GM13977 (cell line): Measurements from ENCODE around the gene EHF.

Source experiments
- DNase-seq: peaks from one replicate; pipeline ENCODE4 v3.0.0; 2012; ENCODE audit warnings: low spot score
- CTCF ChIP-seq: IDR thresholded peaks from 2 replicates; pipeline ENCODE4 v1.5.1; 2012; ENCODE audit warnings: mild to moderate bottlenecking, control low read depth; ENCODE audit not compliant: insufficient read depth; ENCODE audit errors: extremely low read depth, missing control alignments
- in situ Hi-C: fragments of 300-500 bp; cut with MboI; formaldehyde crosslinking; loops from one replicate; pipeline ENCODE4 v1.12.0; 2022; ENCODE audit warnings: low sequenced_read_pairs, low pct_unique_long_range_greater_than_20kb, mixed read lengths, inconsistent platforms; ENCODE audit not compliant: unreplicated experiment

The EHF gene

GRCh38 chr11:34620202-34620601 lies 691 bp upstream of the EHF start:
- no peak for DNase-seq
- in situ Hi-C loops: no loop called here
- no peak for TF ChIP-seq CTCF

- DNase-seq: no peak
- no peak for TF ChIP-seq CTCF
- in situ Hi-C loops: no loop called here
Measured at GRCh38 chr11:34621876-34622275, 983 bp downstream of the EHF start.

- TF ChIP-seq CTCF: no peak
- DNase-seq: no peak
- in situ Hi-C loops: no loop called here
Measured at GRCh38 chr11:34623463-34623862, 2.6 kb downstream of the EHF start.

GRCh38 chr11:34624069-34624468 lies 3.2 kb downstream of the EHF start:
- peak; percentile 36 for DNase-seq
- TF ChIP-seq CTCF: peak; percentile 24
- in situ Hi-C loops: no loop called here

- DNase-seq: no peak
- in situ Hi-C loops: no loop called here
- TF ChIP-seq CTCF: no peak
Measured at GRCh38 chr11:34625576-34625975, 4.7 kb downstream of the EHF start.

GRCh38 chr11:34626393-34626792 lies 5.5 kb downstream of the EHF start:
- TF ChIP-seq CTCF: no peak
- DNase-seq: no peak
- in situ Hi-C loops: no loop called here

GRCh38 chr11:34627197-34627596 lies 6.3 kb downstream of the EHF start:
- in situ Hi-C loops: no loop called here
- TF ChIP-seq CTCF: no peak
- DNase-seq: no peak
